ENCODE results near the gene POU6F1. TPM values are rescaled to one million over a fixed set of nuclear protein-coding genes. Genes with fewer than 3 reads are reported as not detected.

POU6F1 gene
- total RNA-seq, 1 donor from 2014 or later, result 6.7 TPM

- no peak for DNase-seq (ENCODE audit: extremely low read depth, low read depth, low spot score)
Measured at GRCh38 chr12:51171884-51172514, 45.9 kb downstream of the POU6F1 start.

DNA sequence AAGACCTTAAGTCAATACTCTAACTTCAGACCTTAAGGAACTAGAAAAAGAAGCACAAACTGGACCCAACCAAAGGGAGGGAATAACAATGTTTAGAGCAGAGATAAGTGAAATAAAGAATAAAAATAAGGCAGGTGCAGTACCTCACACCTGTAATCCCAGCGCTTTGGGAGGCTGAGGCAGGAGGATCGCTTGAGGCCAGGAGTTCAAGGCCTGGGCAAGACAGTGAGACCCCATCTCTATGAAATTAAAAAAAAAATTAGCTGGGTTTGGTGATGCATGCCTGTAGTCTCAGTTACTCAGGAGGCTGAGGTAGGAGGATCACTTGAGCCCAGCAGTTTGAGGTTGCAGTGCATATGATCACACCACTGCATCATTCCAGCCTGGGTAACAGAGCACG, 54.1 kb downstream of the POU6F1 start:
- no peak for DNase-seq (ENCODE audit: extremely low read depth, low read depth, low spot score)

DNA sequence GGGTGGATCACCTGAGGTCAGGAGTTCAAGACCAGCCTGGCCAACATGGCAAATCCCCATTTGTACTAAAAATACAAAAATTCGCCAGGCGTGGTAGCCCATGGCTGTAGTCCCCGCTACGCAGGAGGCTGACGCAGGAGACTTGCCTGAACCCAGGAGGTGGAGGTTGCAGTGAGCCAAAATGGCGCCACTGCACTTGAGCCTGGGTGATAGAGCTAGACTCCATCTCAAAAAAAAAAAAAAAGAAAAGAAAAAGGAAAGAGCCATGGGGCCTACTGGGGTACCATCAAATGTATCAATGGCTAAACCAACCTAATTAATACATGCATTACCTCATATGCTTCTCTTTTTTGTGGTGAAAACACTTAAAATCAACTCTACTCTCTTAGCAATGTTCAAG, 55.6 kb downstream of the POU6F1 start:
- DNase-seq (ENCODE audit: extremely low read depth, low read depth, low spot score), result no peak

DNA sequence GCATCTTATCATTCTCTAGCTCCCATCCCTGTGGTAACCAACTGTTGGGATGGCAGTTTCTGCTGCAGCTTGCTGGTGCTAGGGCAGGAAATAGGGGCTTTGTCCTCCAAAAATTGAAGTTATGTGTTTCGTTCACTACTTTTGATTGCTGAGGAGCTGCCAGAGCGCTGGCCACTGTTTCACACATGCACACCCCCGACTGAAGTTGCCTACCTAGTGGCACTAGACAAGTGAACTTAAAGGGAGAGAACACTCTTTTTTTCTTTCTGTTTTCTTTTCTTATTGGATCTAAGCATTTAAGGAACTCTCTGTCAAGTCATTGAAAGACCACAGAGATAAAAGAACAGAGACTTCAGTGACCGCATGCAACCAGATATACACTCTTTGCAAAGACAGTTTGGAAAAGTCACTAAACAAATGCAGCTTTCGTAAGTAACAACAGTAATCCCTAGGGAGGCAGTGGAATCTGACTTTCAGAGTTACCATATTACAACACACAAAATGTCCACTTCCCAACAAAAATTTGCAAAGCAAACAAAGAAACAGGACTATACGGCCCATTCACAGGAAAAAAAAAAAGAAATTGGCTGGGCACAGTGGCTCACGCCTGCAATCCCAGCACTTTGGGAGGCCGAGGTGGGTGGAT, 56.9 kb downstream of the POU6F1 start:
- DNase-seq (ENCODE audit: extremely low read depth, low read depth, low spot score), result no peak

GRCh38 chr12:51156245-51156765, 61.6 kb downstream of the POU6F1 start:
- no peak for DNase-seq (ENCODE audit: extremely low read depth, low read depth, low spot score)

DNA sequence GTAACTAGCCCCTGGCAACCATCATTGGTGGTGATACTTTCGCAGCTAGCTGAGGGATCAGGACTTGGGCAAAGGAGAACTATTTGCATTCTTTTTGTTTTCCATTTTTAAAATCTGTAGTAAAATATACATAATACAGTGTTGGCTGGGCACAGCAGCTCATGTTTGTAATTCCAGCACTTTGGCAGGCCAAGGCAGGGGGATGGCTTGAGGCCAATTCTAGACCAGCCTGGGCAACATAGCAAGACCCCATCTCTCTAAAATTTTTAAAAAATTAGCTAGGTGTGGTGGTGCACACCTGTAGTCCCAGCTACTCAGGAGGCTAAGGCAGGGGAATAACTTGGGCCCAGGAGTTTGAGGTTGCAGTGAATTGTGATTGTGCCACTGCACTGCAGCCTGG, 64.9 kb downstream of the POU6F1 start:
- DNase-seq (ENCODE audit: extremely low read depth, low read depth, low spot score), result no peak

GRCh38 chr12:51150777-51151176, 67.1 kb downstream of the POU6F1 start:
- no peak for DNase-seq (ENCODE audit: extremely low read depth, low read depth, low spot score)

DNA sequence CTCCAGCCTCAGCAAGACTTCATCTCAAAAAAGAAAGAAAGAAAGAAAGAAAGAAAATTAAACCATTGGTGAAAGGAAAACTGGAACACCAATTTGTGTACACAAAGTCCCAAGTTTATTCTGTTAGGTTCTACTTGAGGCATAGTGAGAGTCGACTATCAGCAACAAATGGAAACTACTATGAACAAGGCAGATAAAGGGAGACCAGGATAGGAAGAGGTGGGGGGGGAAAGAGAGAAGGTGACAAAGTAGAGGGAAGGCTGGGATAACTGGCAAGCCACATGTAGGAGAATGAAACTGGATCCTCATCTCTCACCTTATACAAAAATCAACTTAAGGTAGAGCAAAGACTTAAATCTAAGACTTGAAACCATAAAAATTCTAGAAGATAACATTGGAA, 70.6 kb downstream of the POU6F1 start:
- no peak for DNase-seq (ENCODE audit: extremely low read depth, low read depth, low spot score)

GRCh38 chr12:51139292-51139844, 78.5 kb downstream of the POU6F1 start:
- DNase-seq (ENCODE audit: extremely low read depth, low read depth, low spot score), result no peak

Other genes starting within 250 kb of the POU6F1 start
- 21.2 and 26.6 TPM in 2 replicates for gene SLC11A2, start 191.7 kb downstream of the POU6F1 start, total RNA-seq
- 28.0 and 34.6 TPM in 2 replicates for gene LETMD1, start 169.7 kb downstream of the POU6F1 start, total RNA-seq
- 22.4 and 41.3 TPM in 2 replicates for gene CSRNP2, start 134.5 kb downstream of the POU6F1 start, total RNA-seq
- gene TFCP2, start 44.9 kb downstream of the POU6F1 start, total RNA-seq, result 15.7 and 17.0 TPM in 2 replicates
- gene DAZAP2, start 20.8 kb upstream of the POU6F1 start, total RNA-seq, result 204 and 248 TPM in 2 replicates
- 15.4 and 27.2 TPM in 2 replicates for gene SMAGP, start 52.4 kb upstream of the POU6F1 start, total RNA-seq
- gene BIN2, start 106.1 kb upstream of the POU6F1 start, total RNA-seq, result not detected in 2 replicates
- not detected in 2 replicates for gene CELA1, start 128.6 kb upstream of the POU6F1 start, total RNA-seq
- gene GALNT6, start 173.3 kb upstream of the POU6F1 start, total RNA-seq, result 75.1 and 102 TPM in 2 replicates
- 3.1 and 3.4 TPM in 2 replicates for gene SLC4A8, start 206.8 kb upstream of the POU6F1 start, total RNA-seq

Measured in glomerular endothelial cell (primary cell).